ENCODE measurements around the gene MUC2.

The MUC2 gene

GRCh38 chr11:1073261-1073724 lies 1.4 kb upstream of the MUC2 start:
- no peak for DNase-seq

- no peak for DNase-seq
Measured at GRCh38 chr11:1073851-1074243, 827 bp upstream of the MUC2 start.

GRCh38 chr11:1075341-1075911 lies 752 bp downstream of the MUC2 start:
- DNase-seq = no peak

GRCh38 chr11:1076061-1076665 lies 1.5 kb downstream of the MUC2 start:
- no peak for DNase-seq

GRCh38 chr11:1077033-1077416 lies 2.4 kb downstream of the MUC2 start:
- no peak for DNase-seq

GRCh38 chr11:1077417-1078119 lies 2.9 kb downstream of the MUC2 start:
- DNase-seq = no peak

- DNase-seq = no peak
Measured at GRCh38 chr11:1078191-1078601, 3.5 kb downstream of the MUC2 start.

- no peak for DNase-seq
Measured at GRCh38 chr11:1081601-1082311, 7.1 kb downstream of the MUC2 start.

- no peak for DNase-seq
Measured at GRCh38 chr11:1082346-1082727, 7.7 kb downstream of the MUC2 start.

- no peak for DNase-seq
Measured at GRCh38 chr11:1082728-1083620, 8.3 kb downstream of the MUC2 start.

- no peak for DNase-seq
Measured at GRCh38 chr11:1083621-1084551, 9.2 kb downstream of the MUC2 start.

GRCh38 chr11:1084561-1085439 lies 10.1 kb downstream of the MUC2 start:
- DNase-seq = no peak

GRCh38 chr11:1085440-1086170 lies 10.9 kb downstream of the MUC2 start:
- no peak for DNase-seq

- no peak for DNase-seq
Measured at GRCh38 chr11:1086171-1087102, 11.8 kb downstream of the MUC2 start.

- no peak for DNase-seq
Measured at GRCh38 chr11:1087279-1087960, 12.7 kb downstream of the MUC2 start.

- DNase-seq = no peak
Measured at GRCh38 chr11:1087961-1088926, 13.6 kb downstream of the MUC2 start.
